Endothelial cell of umbilical vein (primary cell): Measurements from ENCODE around the gene HDLBP. TPM values are rescaled to one million over a fixed set of nuclear protein-coding genes. Genes with fewer than 3 reads are reported as not detected.

Source experiments
- BruUV-seq: library from RNA; stranded (reverse); fragments of 400-500 nt; replicated peaks from 2 replicates; lab custom pipeline; 2021; lab: Mats Ljungman, UMichigan
- CTCF ChIA-PET: fragments of 300-600, 350-600 bp; sonication (Branson Sonifier 250); formaldehyde crosslinking; loops from one replicate; lab custom pipeline; 2021; ENCODE audit warnings: antibody characterized with exemption, inconsistent platforms; lab: Charles Lee
- POLR2A ChIA-PET: fragments of 300-600, 350-600 bp; sonication (Branson Sonifier 250); formaldehyde crosslinking; loops from one replicate; lab custom pipeline; 2021; ENCODE audit warnings: antibody characterized with exemption, inconsistent platforms; lab: Charles Lee
- DNase-seq: peaks from one replicate; pipeline ENCODE4 v3.0.0-alpha.2; 2011; ENCODE audit warnings: low read depth, low spot score
- FAIRE-seq: peaks from 2 replicates; lab custom pipeline; 2011; peaks lifted over from hg19 to GRCh38; lab: Jason Lieb, UNC
- H2AFZ ChIP-seq: 2 replicates; pipeline ENCODE4 v1.6.0; 2012; ENCODE audit warnings: low read depth, low read length, control low read depth, inconsistent platforms
- H3K27ac ChIP-seq: 2 replicates; pipeline ENCODE4 v1.5.1; 2011; ENCODE audit warnings: low read depth, mild to moderate bottlenecking, control low read depth, low read length, moderate library complexity; ENCODE audit not compliant: insufficient read depth
- H3K27me3 ChIP-seq, 2 experiments: 2 replicates each; pipeline versions ENCODE4 v1.6.0 to v1.6.1; 2011; ENCODE audit warnings: low read length in 2 of 2, mixed read lengths in 1 of 2; ENCODE audit not compliant: control insufficient read depth in 2 of 2, insufficient read depth in 2 of 2
- H3K36me3 ChIP-seq, 2 experiments: 2 replicates in 1 of 2; 3 replicates in 1 of 2; pipeline ENCODE4 v1.5.1; 2011; ENCODE audit warnings: low read length in 2 of 2, mild to moderate bottlenecking in 1 of 2, moderate library complexity in 1 of 2; ENCODE audit not compliant: control insufficient read depth in 2 of 2, insufficient read depth in 2 of 2; ENCODE audit errors: extremely low read depth in 1 of 2
- H3K4me1 ChIP-seq: 3 replicates; pipeline ENCODE4 v1.5.1; 2011; ENCODE audit warnings: mild to moderate bottlenecking, low read length; ENCODE audit not compliant: control insufficient read depth, insufficient read depth; ENCODE audit errors: extremely low read depth
- H3K4me2 ChIP-seq: 2 replicates; pipeline ENCODE4 v1.6.1; 2011; ENCODE audit warnings: low read length, control low read depth, mixed read lengths; ENCODE audit not compliant: insufficient read depth
- H3K4me3 ChIP-seq, 3 experiments: fragments of 200-600 bp in 1 of 3; sonication (generic), shearing (Covaris generic) in 1 of 3; replicated peaks in 1 of 3; 2 replicates each; pipeline ENCODE4 v1.5.1; 2011 to 2016; ENCODE audit warnings: control low read depth in 3 of 3, low read length in 3 of 3, mild to moderate bottlenecking in 2 of 3, inconsistent platforms in 1 of 3, low read depth in 1 of 3, moderate library complexity in 1 of 3; ENCODE audit not compliant: insufficient read depth in 1 of 3
- H3K79me2 ChIP-seq: 2 replicates; pipeline ENCODE4 v1.6.0; 2012; ENCODE audit warnings: low read length, inconsistent platforms; ENCODE audit not compliant: control insufficient read depth, insufficient read depth
- H3K9ac ChIP-seq: replicated peaks from 2 replicates; pipeline ENCODE3; 2011; ENCODE audit warnings: low read length, control low read depth; ENCODE audit not compliant: insufficient read depth; ENCODE audit errors: extremely low read depth
- H3K9me1 ChIP-seq: replicated peaks from 3 replicates; pipeline ENCODE4 v1.6.0; 2011; ENCODE audit warnings: mild to moderate bottlenecking, low read length; ENCODE audit not compliant: control insufficient read depth, insufficient read depth; ENCODE audit errors: extremely low read depth
- H3K9me3 ChIP-seq: replicated peaks from 2 replicates; pipeline ENCODE4 v1.5.1; 2012; ENCODE audit warnings: low read length, inconsistent platforms; ENCODE audit not compliant: control insufficient read depth, insufficient read depth
- H4K20me1 ChIP-seq: replicated peaks from 2 replicates; pipeline ENCODE3; 2011; ENCODE audit warnings: mild to moderate bottlenecking, low read length; ENCODE audit not compliant: control insufficient read depth, insufficient read depth; ENCODE audit errors: extremely low read depth
- FOS ChIP-seq: IDR thresholded peaks from 2 replicates; pipeline ENCODE4 v1.6.1; 2011; ENCODE audit warnings: mild to moderate bottlenecking, low read length, moderate library complexity, borderline replicate concordance; ENCODE audit not compliant: insufficient read depth
- GATA2 ChIP-seq: IDR thresholded peaks from 2 replicates; pipeline ENCODE4 v1.7.0; 2011; ENCODE audit warnings: low read depth, mild to moderate bottlenecking, moderate library complexity, mixed read lengths, low read length; ENCODE audit not compliant: insufficient read length, insufficient read depth
- MYC ChIP-seq: IDR thresholded peaks from one replicate; pipeline ENCODE4 v1.6.1; 2011; ENCODE audit warnings: mild to moderate bottlenecking, low read depth, low read length
- POLR2AphosphoS5 ChIP-seq: IDR thresholded peaks from 2 replicates; pipeline ENCODE4 v1.6.1; 2012; ENCODE audit warnings: low read depth, mild to moderate bottlenecking, control low read depth, low read length, moderate library complexity; ENCODE audit not compliant: insufficient read depth
- dilution Hi-C: fragments of 300-500 bp; cut with MboI; formaldehyde crosslinking; loops from one replicate; pipeline ENCODE4 v1.15.0; 2019; ENCODE audit warnings: low sequenced_read_pairs; ENCODE audit not compliant: extremely low pct_ligation_motif_present
- intact Hi-C: fragments of 100-400 bp; cut with micrococcal nuclease; formaldehyde crosslinking; loops from one replicate; pipeline ENCODE4 v1.10.0; 2022
- polyA plus RNA-seq, 4 experiments: library from polyadenylated mRNA; depleted of rRNA in 3 of 4; stranded (reverse) in 3 of 4; unstranded in 1 of 4; fragments of >200 nt; gene quantifications; 2 replicates each; pipeline versions ENCODE4 v1.2.1 to v1.2.3, GENCODE V29; 2011 to 2012; ENCODE audit warnings: missing spikeins in 1 of 4
- total RNA-seq: library from RNA; stranded (reverse); gene quantifications from 2 replicates; pipeline ENCODE4 v1.2.3, GENCODE V29; 2021
- TF ChIP-seq, protein P1 (sequence below): IDR thresholded peaks from 2 replicates; pipeline ENCODE4 v1.6.1; 2011; ENCODE audit not compliant: insufficient read depth, insufficient read length
- TF ChIP-seq, protein P2 (sequence below), 2 donors: IDR thresholded peaks; 1 replicate in 1 of 2; 2 replicates in 1 of 2; pipeline ENCODE4 v1.5.1; 2011; ENCODE audit warnings: low read length in 2 of 2, mild to moderate bottlenecking in 2 of 2, moderate library complexity in 2 of 2, control low read depth in 1 of 2, inconsistent platforms in 1 of 2, low read depth in 1 of 2; ENCODE audit not compliant: insufficient read depth in 1 of 2; ENCODE audit errors: extremely low read depth in 1 of 2

The HDLBP gene
- total and polyA plus RNA-seq, 2 donors (not counting 3 experiments of a cell fraction or from before 2014, with no cell fraction given), result 379 to 569 TPM

DNA sequence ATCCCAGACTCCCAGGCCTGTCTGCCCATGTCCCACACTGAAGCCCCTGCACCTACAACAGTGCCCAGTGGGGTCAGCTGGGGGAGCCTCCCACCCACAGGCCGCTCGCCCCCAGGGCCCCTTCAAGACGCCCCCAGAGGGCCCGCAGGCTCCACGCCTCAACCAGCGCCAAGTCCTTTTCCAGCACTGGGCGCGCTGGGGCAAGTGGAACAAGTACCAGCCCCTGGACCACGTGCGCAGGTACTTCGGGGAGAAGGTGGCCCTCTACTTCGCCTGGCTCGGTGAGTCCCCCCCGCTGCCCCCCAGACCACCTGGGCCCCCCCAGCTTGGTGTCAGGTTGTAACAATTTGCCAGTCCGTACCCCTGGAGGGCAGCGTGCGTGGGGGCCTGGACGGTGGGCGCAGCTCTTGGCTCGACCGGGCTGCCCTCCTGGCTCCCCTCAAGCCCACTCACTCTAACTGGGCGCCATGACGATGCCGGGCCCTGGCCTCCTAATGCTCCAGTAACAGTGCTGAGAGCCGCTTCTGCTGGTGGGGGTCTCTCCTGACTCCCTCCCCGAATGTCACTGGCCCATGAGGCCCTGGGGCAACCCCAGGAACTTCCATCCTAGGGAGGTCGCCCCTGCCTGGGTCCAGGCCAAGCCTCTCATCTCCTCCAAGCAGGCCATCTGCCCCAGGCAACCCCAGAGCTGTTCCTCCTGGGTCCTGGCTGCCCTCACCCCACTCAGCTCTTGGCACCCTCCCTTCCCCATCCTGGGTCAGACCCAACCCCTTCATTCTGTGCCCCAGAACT, 112.1 kb downstream of the HDLBP start:
- Histone ChIP-seq H2AFZ (no peak overlapping the region), H3K9ac (no peak overlapping the region), H3K4me3 (no peak overlapping the region), H3K79me2 (no peaks in the 10 kb centered on the region), H3K4me2 (no peak overlapping the region), H3K27ac (no peak overlapping the region), H3K9me1 (no peaks in the 10 kb centered on the region), H3K27me3 (no peaks in the 10 kb centered on the region), H4K20me1 (no peaks in the 10 kb centered on the region), H3K9me3 (no peaks in the 10 kb centered on the region), H3K4me1 (no peaks in the 10 kb centered on the region), H3K36me3 (no peaks in the 10 kb centered on the region)
- TF ChIP-seq MYC, result no peak
- ChIA-PET POLR2A (no interaction called here), CTCF (no interaction called here)
- BruUV-seq, result no TSS peak
- intact Hi-C loops (no loop called here), dilution Hi-C loops (no loop called here)
- FAIRE-seq, result no peak
- no peak for DNase-seq

DNA sequence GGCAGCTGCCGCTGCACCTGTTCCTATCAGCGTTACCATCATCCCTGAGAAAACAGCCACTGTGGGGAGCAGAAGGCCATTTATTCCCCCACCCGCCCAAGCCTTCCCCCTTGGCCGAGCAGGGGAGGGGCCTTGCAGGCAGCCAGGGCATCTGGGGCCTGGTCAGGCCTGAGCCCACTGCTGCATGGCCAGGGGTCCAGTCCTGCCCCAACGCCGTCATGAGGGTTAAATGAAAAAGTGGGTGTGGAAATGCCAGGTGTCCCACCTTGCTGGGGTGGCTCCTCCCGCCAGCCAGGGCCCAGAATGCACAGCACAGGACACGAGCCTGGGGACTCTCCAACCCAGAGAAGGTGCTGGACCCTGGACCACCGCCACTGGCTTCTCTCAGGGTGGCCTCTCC, 112.8 kb downstream of the HDLBP start:
- dilution Hi-C loops (no loop called here), intact Hi-C loops (no loop called here)
- Histone ChIP-seq H3K9ac (no peak overlapping the region), H3K79me2 (no peaks in the 10 kb centered on the region), H2AFZ (no peak overlapping the region), H3K9me3 (no peaks in the 10 kb centered on the region), H3K36me3 (no peaks in the 10 kb centered on the region), H3K27ac (no peak overlapping the region), H3K4me1 (no peaks in the 10 kb centered on the region), H3K4me3 (no peak overlapping the region), H3K9me1 (no peaks in the 10 kb centered on the region), H4K20me1 (no peaks in the 10 kb centered on the region), H3K27me3 (no peaks in the 10 kb centered on the region), H3K4me2 (no peak overlapping the region)
- CTCF ChIA-PET, result no interaction called here
- TF ChIP-seq FOS, result no peak
- TF ChIP-seq, protein P1, sequence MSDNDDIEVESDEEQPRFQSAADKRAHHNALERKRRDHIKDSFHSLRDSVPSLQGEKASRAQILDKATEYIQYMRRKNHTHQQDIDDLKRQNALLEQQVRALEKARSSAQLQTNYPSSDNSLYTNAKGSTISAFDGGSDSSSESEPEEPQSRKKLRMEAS, result no peak
- TF ChIP-seq, protein P2, sequence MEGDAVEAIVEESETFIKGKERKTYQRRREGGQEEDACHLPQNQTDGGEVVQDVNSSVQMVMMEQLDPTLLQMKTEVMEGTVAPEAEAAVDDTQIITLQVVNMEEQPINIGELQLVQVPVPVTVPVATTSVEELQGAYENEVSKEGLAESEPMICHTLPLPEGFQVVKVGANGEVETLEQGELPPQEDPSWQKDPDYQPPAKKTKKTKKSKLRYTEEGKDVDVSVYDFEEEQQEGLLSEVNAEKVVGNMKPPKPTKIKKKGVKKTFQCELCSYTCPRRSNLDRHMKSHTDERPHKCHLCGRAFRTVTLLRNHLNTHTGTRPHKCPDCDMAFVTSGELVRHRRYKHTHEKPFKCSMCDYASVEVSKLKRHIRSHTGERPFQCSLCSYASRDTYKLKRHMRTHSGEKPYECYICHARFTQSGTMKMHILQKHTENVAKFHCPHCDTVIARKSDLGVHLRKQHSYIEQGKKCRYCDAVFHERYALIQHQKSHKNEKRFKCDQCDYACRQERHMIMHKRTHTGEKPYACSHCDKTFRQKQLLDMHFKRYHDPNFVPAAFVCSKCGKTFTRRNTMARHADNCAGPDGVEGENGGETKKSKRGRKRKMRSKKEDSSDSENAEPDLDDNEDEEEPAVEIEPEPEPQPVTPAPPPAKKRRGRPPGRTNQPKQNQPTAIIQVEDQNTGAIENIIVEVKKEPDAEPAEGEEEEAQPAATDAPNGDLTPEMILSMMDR (IDR thresholded peaks at IDR 0.05; ENCODE audit: extremely low read depth in 1 of 2, insufficient read depth in 1 of 2, low read depth in 1 of 2, low read length in 2 of 2), result no peak
- no peak for TF ChIP-seq GATA2
- TF ChIP-seq POLR2AphosphoS5, result no peak
- no peak for DNase-seq
- POLR2A ChIA-PET, result no interaction called here
- FAIRE-seq, result no peak
- BruUV-seq, result no TSS peak
